Fibroblast of skin of left quadriceps (primary cell): ENCODE results near the gene PAMR1.
A peak's percentile ranks its signal among the peaks of the same experiment; 100 is the strongest.

Experiments used
- DNase-seq, 2 experiments: peaks; one replicate each; pipeline ENCODE4 v3.0.0-alpha.2; 2013; ENCODE audit warnings: low read depth in 2 of 2

The PAMR1 gene

DNA sequence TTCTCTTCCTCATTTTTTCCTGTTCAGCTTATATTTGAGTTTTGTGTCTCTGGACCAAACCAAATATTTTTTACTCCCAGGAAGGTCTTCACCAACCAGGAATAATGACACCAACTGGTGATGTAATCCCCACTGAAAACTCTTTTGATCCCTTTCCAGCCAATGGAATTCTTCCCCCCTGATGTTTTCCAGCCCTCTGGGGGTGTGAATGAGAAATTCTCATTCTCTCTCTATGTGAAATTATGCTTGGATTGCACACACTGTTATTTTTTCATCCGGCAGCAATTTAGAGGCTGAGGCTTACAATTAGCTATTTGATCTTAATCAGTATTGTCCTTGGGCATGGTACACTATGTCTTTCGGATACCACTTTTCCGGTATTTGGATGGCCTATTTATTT is 66.6 kb downstream of the PAMR1 start:
- peak in 1 of 2 experiments; percentile 18 for DNase-seq

GRCh38 chr11:35454362-35454761 is 71.1 kb downstream of the PAMR1 start:
- no peak for DNase-seq

GRCh38 chr11:35436581-35437250 is 88.7 kb downstream of the PAMR1 start:
- DNase-seq = no peak

- no peak for DNase-seq
These were observed 91.8 kb downstream of the PAMR1 start for GRCh38 chr11:35433588-35433987.

DNA sequence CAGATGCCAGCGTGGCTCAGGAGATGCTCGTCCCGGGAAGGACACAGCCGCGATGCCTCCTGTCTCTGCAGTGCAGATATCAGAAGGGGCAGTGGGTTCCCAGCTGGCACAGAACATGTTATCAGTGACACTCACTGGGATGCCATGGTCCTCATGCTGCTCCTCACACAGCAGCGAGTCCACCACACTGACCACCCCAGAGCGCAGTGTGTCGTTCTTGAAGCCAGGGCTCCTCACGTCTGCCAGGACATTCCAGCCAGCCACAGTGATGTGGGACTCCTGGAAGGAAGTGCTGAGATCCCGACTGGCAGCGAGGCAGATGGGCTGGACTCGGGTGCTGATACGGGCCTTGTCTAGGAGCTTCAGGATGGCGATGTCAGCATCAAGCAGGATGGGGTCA is 93.0 kb downstream of the PAMR1 start:
- DNase-seq = no peak

DNA sequence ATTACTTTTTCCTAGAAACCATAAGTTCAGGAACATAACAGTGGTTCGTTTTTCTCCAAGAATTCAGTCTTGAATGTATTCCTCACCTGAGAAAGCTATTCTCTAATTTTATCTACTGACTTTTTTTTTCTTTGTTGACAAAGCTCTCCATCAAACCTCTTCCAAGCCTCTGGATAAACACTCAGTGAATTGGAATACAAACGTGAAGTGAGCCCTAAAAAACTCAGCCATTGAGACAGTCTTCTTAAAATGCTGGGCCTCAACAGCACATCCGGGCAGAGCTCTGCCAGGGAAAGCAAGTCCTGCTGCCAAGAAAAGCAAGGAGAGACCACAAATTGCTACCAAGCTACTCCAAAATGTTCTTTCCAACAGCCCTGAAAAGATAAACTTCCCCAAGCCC is 98.3 kb downstream of the PAMR1 start:
- DNase-seq = peak; percentile 22 to 39

DNA sequence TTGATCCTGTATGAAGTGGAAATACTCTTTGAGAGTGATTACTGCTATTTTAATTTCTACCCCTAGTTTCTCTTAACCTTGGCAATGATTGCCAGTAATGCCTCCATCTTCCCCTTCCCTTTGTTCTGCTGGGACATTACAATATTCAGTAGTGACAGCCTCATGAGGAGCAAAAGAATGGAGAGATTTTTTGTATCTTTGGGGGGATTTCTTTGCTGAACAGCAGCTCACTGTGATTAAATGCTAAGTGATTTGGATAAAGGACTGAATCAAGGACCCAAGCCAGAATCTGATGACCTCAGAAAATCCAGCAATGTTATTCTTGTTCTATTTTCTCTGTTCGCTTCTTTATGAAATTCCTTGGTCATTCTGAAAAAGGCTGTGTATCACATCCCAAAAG is 99.1 kb downstream of the PAMR1 start:
- DNase-seq = no peak

DNA sequence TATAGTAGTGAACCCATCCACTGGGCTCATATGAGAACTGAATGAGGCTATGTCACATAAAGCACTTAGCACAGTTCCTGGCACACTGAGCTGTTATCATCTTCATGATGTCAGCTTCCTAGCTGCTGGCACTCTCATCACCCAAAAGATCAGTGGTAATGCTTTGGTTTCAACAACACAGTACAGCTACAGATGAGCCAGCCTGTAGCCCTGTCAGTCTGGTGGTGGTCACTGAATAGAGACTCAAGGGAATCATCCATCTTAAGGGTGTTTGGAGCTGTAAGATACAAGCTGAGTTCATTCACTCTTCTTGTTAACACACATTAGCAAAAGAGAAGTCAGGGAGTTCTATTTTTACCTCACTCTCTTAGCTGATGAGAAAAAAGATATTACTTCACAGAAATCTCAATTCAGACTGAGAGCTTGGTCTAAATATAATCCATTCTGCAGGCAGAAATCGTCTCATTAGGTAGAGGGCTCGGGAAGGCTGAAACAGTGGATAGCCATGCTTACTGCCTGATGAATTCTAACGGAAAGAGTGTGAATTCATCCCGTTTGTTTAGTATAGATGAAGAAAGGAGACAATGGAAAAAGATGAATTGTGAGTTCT is 99.7 kb downstream of the PAMR1 start:
- DNase-seq = no peak

DNA sequence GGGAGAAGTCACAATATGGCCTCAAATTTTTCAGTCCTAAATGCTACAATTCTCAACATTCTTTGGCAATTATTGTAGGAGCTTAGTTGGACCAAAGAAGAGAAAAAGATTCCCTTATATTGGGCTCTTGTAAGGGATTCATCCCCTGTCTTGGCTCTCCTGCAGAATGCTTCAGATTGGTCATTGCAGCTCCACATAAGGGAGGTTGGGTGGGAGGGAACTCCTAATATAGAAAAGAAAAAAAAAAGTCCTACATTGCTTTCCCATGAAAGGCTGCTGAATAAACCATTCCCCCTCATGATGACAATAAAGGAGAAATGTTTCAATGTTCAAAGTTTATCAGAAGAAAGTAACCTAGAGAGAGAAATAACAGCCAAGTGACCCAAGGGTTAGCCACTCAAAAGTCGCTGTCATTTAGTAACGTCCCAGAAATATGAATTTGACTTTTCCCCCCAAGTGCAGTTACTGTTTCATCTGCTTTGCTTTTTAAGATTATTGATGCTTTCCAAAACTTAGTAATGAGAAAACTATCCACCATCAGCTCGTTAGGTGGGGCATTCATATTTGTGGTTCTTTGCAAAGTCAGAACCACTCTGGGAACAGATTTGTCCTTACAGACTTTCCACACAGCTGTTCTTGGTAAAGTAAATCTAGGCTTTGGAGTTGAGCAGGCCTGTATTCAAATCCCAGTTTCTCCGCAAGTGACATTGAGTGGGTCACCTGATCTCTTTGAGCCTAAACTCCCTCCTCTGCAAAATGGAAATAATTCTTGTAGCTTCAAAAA is 101.1 kb downstream of the PAMR1 start:
- DNase-seq = peak; percentile 49 to 65

- no peak for DNase-seq
These were observed 105.0 kb downstream of the PAMR1 start for GRCh38 chr11:35420371-35420770.

DNA sequence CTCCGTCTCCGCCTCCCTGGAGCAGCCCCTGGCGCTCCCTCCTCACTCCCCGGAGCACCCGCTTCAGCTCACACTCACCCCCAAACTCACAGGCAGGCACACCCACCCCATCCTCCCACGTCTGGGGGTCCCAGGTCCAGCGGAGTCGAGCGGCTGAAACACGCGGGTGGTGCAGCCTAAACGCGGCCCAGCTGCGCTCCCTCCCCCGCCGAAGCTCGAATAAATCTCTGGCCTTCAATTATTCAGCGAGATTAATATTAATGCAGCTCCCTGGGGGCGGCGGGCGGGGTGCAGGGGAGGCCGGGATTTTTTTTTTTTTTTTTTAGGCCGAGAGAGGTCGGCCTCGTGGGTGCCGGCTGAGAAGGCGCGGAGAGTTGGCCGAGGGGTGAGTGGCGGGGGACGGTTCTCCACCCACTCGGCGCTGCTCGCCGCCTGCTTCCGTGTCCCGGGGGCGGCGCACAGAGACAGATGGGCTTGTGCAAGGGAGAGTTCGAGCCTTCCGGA is 105.5 kb downstream of the PAMR1 start:
- DNase-seq = no peak

DNA sequence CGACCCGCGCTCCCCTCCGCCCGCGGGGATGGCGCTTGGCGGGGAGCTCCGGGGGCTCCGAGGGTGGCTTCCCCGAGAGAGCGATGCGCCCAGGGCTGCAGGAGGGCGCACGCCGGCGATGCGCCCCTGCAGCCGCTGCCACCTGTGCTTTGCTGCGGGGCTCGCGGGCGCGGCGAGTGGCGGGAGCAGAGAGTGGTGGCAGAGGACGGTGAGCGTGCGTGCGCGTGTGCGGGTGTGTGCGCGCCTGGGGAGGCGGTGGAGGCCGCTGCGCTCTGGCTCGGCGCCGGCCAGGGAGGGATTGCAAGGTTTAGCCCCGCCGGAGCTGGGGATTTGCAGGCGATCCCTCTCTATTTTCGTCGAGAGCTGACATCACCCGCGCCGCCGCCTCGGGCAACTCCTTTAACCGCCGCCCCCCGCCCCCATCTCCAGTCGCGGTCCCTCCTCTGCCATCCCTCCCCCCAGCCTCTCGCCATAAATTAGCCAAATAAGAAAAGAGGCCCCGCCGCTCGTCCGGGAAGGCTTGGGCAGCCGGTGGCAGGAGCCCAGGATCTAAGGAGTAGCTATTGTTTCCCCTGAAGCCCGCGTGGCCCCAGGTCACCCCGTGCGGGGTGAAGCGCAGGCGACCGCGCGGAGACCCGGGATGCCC is 106.1 kb downstream of the PAMR1 start, which contains the start of gene SLC1A2:
Gene SLC1A2, minus strand, starts transcription at position 375 of the 646 bp plus-strand sequence. CDS start 592 bp downstream, outside the sequence.
- no peak for DNase-seq

GRCh38 chr11:35418282-35419183 is 106.9 kb downstream of the PAMR1 start:
- DNase-seq = no peak

DNA sequence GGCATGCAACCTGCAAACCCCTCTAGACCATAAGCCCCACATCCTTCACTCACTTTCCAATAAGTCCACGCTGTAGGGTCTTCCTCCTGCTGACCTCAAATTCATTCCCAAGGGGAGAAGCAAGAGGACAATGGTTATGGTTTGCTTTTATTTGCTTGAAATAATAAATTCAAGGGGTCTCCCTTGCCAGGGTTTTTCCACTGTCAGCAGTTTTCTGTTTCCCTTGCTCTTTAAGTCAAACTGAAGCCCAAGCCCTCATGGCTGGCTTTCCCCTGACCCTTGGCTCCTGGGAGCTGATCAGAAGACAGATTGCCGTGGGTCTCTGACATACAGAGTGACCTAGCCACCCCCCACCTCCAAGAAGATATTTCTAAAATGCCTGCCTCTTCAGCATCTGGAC is 109.9 kb downstream of the PAMR1 start:
- DNase-seq = no peak

DNA sequence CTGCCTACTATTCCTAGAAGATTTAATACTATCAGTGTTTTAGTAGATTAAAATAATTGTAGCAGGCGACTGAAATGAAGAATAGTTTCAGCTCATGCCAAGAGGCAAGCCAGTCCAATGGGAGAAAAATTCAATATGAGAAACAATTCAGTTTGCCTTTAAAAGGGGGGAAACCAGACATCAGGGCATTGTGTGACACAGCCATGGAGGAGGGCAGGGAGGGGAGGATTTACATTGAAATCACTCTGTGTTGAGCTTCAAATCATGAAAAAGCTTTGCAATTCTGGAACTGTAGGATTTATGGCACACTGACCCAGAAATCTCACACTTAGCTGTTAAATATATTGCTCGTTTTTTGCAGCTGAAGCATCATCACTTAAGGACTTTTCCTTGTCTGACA is 110.6 kb downstream of the PAMR1 start:
- no peak for DNase-seq

DNA sequence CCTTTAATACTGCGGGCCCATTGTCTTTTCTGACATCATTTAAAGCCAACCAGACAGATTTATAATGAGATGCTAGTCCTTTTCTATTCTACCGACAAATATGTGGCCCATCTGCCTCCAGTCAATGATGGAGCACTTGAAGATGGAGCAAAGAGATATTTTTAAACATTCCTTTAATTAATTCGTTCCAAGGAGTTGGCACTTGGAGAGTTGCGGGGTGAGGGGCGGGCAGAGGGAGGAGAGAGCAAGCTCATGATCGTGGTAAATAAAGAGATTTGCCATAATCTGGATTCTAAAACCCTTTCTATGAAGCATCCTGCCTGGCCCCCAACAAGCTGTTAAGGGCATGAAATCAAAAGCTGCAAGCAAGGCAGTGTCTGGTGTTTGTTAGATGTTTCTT is 111.1 kb downstream of the PAMR1 start:
- DNase-seq = no peak

DNA sequence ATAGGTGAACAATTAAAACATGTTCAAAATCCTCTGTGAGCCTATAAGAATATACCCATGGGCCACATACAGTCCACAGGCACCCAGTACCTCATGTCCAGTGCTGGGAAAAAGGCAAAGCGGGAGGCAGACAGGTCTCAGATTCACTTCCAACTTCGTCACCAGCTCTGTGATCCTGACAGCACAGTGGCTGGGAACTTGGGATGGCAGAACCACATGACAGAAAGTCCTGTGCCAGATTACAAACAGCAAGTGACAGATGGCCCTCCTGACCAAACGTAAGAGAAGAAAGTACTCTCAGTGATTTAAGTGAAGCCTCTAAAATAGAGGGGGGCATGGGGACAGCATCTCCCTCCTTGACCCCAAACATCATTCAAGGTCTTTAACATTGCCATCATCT is 111.8 kb downstream of the PAMR1 start:
- DNase-seq = no peak

- DNase-seq = no peak
These were observed 113.1 kb downstream of the PAMR1 start for GRCh38 chr11:35412285-35412684.

- no peak for DNase-seq
These were observed 118.4 kb downstream of the PAMR1 start for GRCh38 chr11:35407041-35407440.

DNA sequence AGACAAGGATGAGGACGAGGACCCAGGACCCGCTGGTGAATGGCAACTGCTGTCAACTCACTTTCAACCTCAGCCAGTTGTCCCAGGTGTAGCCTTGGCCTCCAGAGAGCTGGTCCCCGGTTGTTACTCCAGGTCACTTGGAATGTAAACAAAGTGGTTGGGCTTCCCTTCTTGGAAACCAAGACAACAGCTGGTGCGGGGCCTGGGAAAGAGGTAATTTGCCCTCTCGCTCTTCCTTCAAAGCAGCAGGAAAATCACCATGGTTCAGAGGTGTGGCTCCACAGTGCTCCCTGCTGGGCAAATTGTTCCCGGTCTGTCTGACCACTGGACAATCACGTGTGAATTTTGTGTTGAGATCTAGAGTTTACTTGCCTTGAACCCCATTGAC is 121.0 kb downstream of the PAMR1 start:
- no peak for DNase-seq

DNA sequence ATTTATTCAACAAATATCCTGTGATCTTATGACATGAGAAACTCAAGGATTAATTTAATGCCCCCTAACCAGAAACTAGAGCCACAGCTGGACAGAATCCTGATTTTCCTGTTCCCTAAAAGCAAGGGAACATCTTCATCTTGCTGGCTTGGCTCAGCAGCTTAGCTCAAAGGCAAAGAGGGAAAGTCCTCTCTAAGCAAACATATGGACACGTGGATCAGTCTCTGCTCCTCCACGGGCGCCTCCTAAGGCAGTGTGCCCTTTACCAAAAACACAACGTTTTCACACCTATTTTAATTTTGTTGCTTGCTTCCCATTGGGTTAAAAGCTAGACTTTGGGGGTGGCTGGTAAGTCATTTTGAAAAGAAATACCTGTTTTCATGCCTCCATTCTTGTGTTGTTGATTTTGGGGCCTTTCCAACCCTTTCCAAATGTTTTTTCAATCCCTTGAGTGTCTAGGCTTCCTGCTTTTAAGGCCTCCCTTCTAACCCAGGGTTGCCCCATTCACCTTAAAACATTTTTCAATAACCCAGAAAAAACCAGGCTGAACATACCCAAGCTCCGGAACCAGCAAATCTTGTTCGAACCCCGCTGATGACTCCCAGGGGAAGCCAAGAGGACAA is 121.5 kb downstream of the PAMR1 start:
- no peak for DNase-seq
